Panc1 (cell line): ENCODE results near the gene CLCN7. TPM values are rescaled to one million over a fixed set of nuclear protein-coding genes. Genes with fewer than 3 reads are reported as not detected.

Experiments used
- ATAC-seq: fragments of 200-7000 bp; cut with Tn5 transposase; 2 replicates; pipeline ENCODE4 v1.9.1; 2020; ENCODE audit warnings: mild to moderate bottlenecking, moderate library complexity
- BruUV-seq: library from RNA; stranded (reverse); fragments of 400-500 nt; replicated peaks from 2 replicates; lab custom pipeline; 2021; lab: Mats Ljungman, UMichigan
- CTCF ChIA-PET: fragments of 300-600 bp; sonication (Branson Sonifier 250); formaldehyde crosslinking; loops from one replicate; lab custom pipeline; 2022; ENCODE audit warnings: antibody characterized with exemption; lab: Charles Lee
- POLR2A ChIA-PET: fragments of 300-600 bp; sonication (Branson Sonifier 250); formaldehyde crosslinking; loops from one replicate; lab custom pipeline; 2022; ENCODE audit warnings: antibody characterized with exemption; lab: Charles Lee
- DNase-seq: peaks from one replicate; pipeline ENCODE4 v3.0.0-alpha.2; 2010; ENCODE audit warnings: low read depth, low spot score
- H3K27ac ChIP-seq: 2 replicates; pipeline ENCODE4 v1.5.1; 2011; ENCODE audit warnings: mild to moderate bottlenecking, low read length, inconsistent platforms
- H3K27me3 ChIP-seq: fragments of 200-500 bp; sonication (Bioruptor generic); 2 replicates; pipeline ENCODE4 v1.6.0; 2014; ENCODE audit warnings: low read length, inconsistent platforms; ENCODE audit not compliant: control insufficient read depth, insufficient read depth
- H3K36me3 ChIP-seq: fragments of 200-500 bp; sonication (Bioruptor generic); 2 replicates; pipeline ENCODE4 v1.5.1; 2014; ENCODE audit warnings: inconsistent platforms, mild to moderate bottlenecking, low read length, moderate library complexity; ENCODE audit not compliant: control insufficient read depth, insufficient read depth
- H3K4me1 ChIP-seq: 2 replicates; pipeline ENCODE4 v1.5.1; 2011; ENCODE audit warnings: inconsistent platforms, mild to moderate bottlenecking, low read length, moderate library complexity; ENCODE audit not compliant: control insufficient read depth, insufficient read depth
- H3K4me3 ChIP-seq, 2 experiments: 2 replicates each; pipeline ENCODE4 v1.5.1; 2011 to 2012; ENCODE audit warnings: low read depth in 2 of 2, low read length in 2 of 2, mild to moderate bottlenecking in 2 of 2, inconsistent platforms in 1 of 2, moderate library complexity in 1 of 2
- H3K9me3 ChIP-seq: fragments of 200-500 bp; sonication (Bioruptor generic); 2 replicates; pipeline ENCODE4 v1.5.1; 2014; ENCODE audit warnings: low read depth, mild to moderate bottlenecking, inconsistent platforms, low read length, moderate library complexity; ENCODE audit not compliant: control insufficient read depth, insufficient read depth
- CTCF ChIP-seq: fragments of 450-650 bp; IDR thresholded peaks from 2 replicates; pipeline ENCODE4 v1.5.1; 2017; ENCODE audit warnings: mild to moderate bottlenecking
- POLR2AphosphoS5 ChIP-seq: IDR thresholded peaks from 2 replicates; pipeline ENCODE4 v1.6.1; 2012; ENCODE audit warnings: mild to moderate bottlenecking, low read depth, low read length, moderate library complexity
- REST ChIP-seq, 2 experiments: IDR thresholded peaks; 2 replicates each; pipeline ENCODE4 v1.6.1; 2011 to 2012; ENCODE audit warnings: low read depth in 2 of 2, control low read depth in 1 of 2, low read length in 1 of 2, mild to moderate bottlenecking in 1 of 2, moderate library complexity in 1 of 2; ENCODE audit not compliant: insufficient read depth in 1 of 2
- SIN3A ChIP-seq: IDR thresholded peaks from 2 replicates; pipeline ENCODE4 v1.6.1; 2012; ENCODE audit warnings: low read depth, mild to moderate bottlenecking, low read length, moderate library complexity, borderline replicate concordance; ENCODE audit not compliant: insufficient read depth
- TCF7L2 ChIP-seq: IDR thresholded peaks from 2 replicates; pipeline ENCODE4 v1.6.1; 2011; ENCODE audit warnings: mild to moderate bottlenecking, low read depth, low read length, inconsistent platforms
- in situ Hi-C: cut with HindIII; loops from 2 replicates; pipeline ENCODE4 v1.10.0; 2016; ENCODE audit warnings: low sequenced_read_pairs, low pct_unique_long_range_greater_than_20kb
- intact Hi-C: fragments of 100-400 bp; cut with micrococcal nuclease; formaldehyde crosslinking; loops from one replicate; pipeline ENCODE4 v1.10.0; 2022; ENCODE audit not compliant: unreplicated experiment
- total RNA-seq: library from RNA; stranded (reverse); gene quantifications from one replicate; pipeline ENCODE4 v1.2.1, GENCODE V29; 2021; ENCODE audit not compliant: unreplicated experiment

The CLCN7 gene
- total RNA-seq, 1 experiment from 2014 or later: 179 TPM

GRCh38 chr16:1457489-1458245, 17.2 kb downstream of the CLCN7 start:
- in situ Hi-C loops (no loop called here), intact Hi-C loops (no loop called here)
- Histone ChIP-seq H3K4me3 (no peak overlapping the region), H3K27ac (no peak overlapping the region), H3K27me3 (no peaks in the 10 kb centered on the region), H3K36me3 (no peaks in the 10 kb centered on the region), H3K9me3 (no peaks in the 10 kb centered on the region), H3K4me1 (no peaks in the 10 kb centered on the region)
- DNase-seq (no peak), ATAC-seq (no peak)
- BruUV-seq: no TSS peak
- TF ChIP-seq TCF7L2: no peak
- TF ChIP-seq REST (IDR thresholded peaks at IDR 0.05; ENCODE audit: insufficient read depth in 1 of 2, low read depth in 2 of 2, low read length in 1 of 2): no peak
- ChIA-PET POLR2A (no interaction called here), CTCF (no interaction called here)

- Histone ChIP-seq H3K36me3 (no peaks in the 10 kb centered on the region; the same call in 1 of the 2 replicates), H3K9me3 (no peaks in the 10 kb centered on the region), H3K4me3 (no peak overlapping the region), H3K27me3 (no peaks in the 10 kb centered on the region), H3K4me1 (no peaks in the 10 kb centered on the region), H3K27ac (no peak overlapping the region)
- in situ Hi-C loops (no loop called here), intact Hi-C loops (no loop called here)
- DNase-seq (no peak), ATAC-seq (no peak)
- TF ChIP-seq CTCF: no peak
- no peak for TF ChIP-seq SIN3A
- TF ChIP-seq POLR2AphosphoS5: no peak
- no peak for TF ChIP-seq REST (IDR thresholded peaks at IDR 0.05; ENCODE audit: insufficient read depth in 1 of 2, low read depth in 2 of 2, low read length in 1 of 2)
- TF ChIP-seq TCF7L2: no peak
- ChIA-PET POLR2A (interaction anchor here (0.6 kb wide), 1 partner anchor 25 kb away, joined by 4 read pairs; no protein-coding TSS in a partner anchor), CTCF (no interaction called here)
- BruUV-seq: no TSS peak
These were observed 17.9 kb downstream of the CLCN7 start for GRCh38 chr16:1456951-1457350.
